OCI-LY7 (cell line): Measurements from ENCODE around the gene CKLF. TPM values are rescaled to one million over a fixed set of nuclear protein-coding genes. Genes with fewer than 3 reads are reported as not detected.

Source experiments
- BruUV-seq: library from RNA; stranded (reverse); fragments of 400-500 nt; replicated peaks from 2 replicates; lab custom pipeline; 2021; lab: Mats Ljungman, UMichigan
- CTCF ChIA-PET: fragments of 300-600 bp; sonication (Branson Sonifier 250); formaldehyde crosslinking; loops from one replicate; lab custom pipeline; 2022; ENCODE audit warnings: antibody characterized with exemption; ENCODE audit not compliant: unreplicated experiment; lab: Charles Lee
- POLR2A ChIA-PET: fragments of 300-600 bp; sonication (Branson Sonifier 250); formaldehyde crosslinking; loops from one replicate; lab custom pipeline; 2022; ENCODE audit warnings: antibody characterized with exemption; lab: Charles Lee
- DNase-seq: peaks from one replicate; pipeline ENCODE4 v3.0.0-alpha.2; 2015; ENCODE audit warnings: low spot score
- H2AFZ ChIP-seq: fragments of 200-600 bp; sonication (generic), shearing (Covaris generic); 2 replicates; pipeline ENCODE4 v1.6.1; 2014; ENCODE audit warnings: mild to moderate bottlenecking, antibody characterized with exemption, low read length, moderate library complexity
- H3K27ac ChIP-seq: fragments of 200-600 bp; sonication (generic); 2 replicates; pipeline ENCODE4 v1.5.1; 2014; ENCODE audit warnings: mixed run types, low read depth, mild to moderate bottlenecking, moderate library complexity, low read length, inconsistent platforms; ENCODE audit not compliant: poor library complexity, severe bottlenecking
- H3K36me3 ChIP-seq: fragments of 200-600 bp; sonication (generic); 2 replicates; pipeline ENCODE4 v1.6.1; 2014; ENCODE audit warnings: mild to moderate bottlenecking, antibody characterized with exemption, low read length, moderate library complexity, mixed read lengths; ENCODE audit not compliant: insufficient read depth
- H3K4me1 ChIP-seq: fragments of 200-600 bp; sonication (generic); 2 replicates; pipeline ENCODE4 v1.5.1; 2014; ENCODE audit warnings: mild to moderate bottlenecking, low read length; ENCODE audit not compliant: insufficient read depth, poor library complexity, severe bottlenecking
- H3K4me2 ChIP-seq: fragments of 200-600 bp; sonication (generic); 2 replicates; pipeline ENCODE4 v1.6.1; 2014; ENCODE audit warnings: mild to moderate bottlenecking, low read length
- H3K4me3 ChIP-seq: fragments of 200-600 bp; sonication (generic); 2 replicates; pipeline ENCODE4 v1.5.1; 2014; ENCODE audit warnings: mild to moderate bottlenecking, low read depth, low read length; ENCODE audit not compliant: poor library complexity, severe bottlenecking
- H3K79me2 ChIP-seq: fragments of 200-600 bp; sonication (generic); 2 replicates; pipeline ENCODE4 v1.6.1; 2016; ENCODE audit warnings: low read depth, mild to moderate bottlenecking, low read length, moderate library complexity, mixed read lengths; ENCODE audit not compliant: insufficient read depth
- H3K9me2 ChIP-seq: fragments of 200-600 bp; sonication (generic); 2 replicates; pipeline ENCODE4 v1.6.1; 2016; ENCODE audit warnings: mild to moderate bottlenecking, low read length, mixed read lengths; ENCODE audit not compliant: insufficient read depth
- H3K9me3 ChIP-seq: fragments of 200-600 bp; sonication (generic); 2 replicates; pipeline ENCODE4 v1.6.1; 2014; ENCODE audit warnings: mild to moderate bottlenecking, mixed run types, low read length, mixed read lengths
- H4K20me1 ChIP-seq: fragments of 200-600 bp; sonication (generic); 2 replicates; pipeline ENCODE4 v1.6.1; 2014; ENCODE audit warnings: mild to moderate bottlenecking, antibody characterized with exemption, low read length, moderate library complexity, mixed read lengths; ENCODE audit not compliant: insufficient read depth
- CTCF ChIP-seq: fragments of 200-600 bp; sonication (generic); conservative IDR thresholded peaks from 2 replicates; pipeline ENCODE4 v1.5.1; 2014; ENCODE audit warnings: mild to moderate bottlenecking, antibody characterized with exemption, low read length, moderate library complexity, mixed read lengths
- EZH2phosphoT487 ChIP-seq: fragments of 200-600 bp; sonication (generic); IDR thresholded peaks from 2 replicates; pipeline ENCODE4 v1.6.1; 2018; ENCODE audit warnings: low read depth, borderline replicate concordance, mild to moderate bottlenecking, mixed run types, antibody characterized with exemption, low read length, moderate library complexity, mixed read lengths
- intact Hi-C: fragments of 100-400 bp; cut with micrococcal nuclease; formaldehyde crosslinking; loops from one replicate; pipeline ENCODE4 v1.10.0; 2022; ENCODE audit not compliant: unreplicated experiment
- total RNA-seq, 2 experiments: library from RNA; depleted of rRNA in 1 of 2; stranded (reverse); fragments of >200 nt in 1 of 2; shearing (Covaris generic) in 1 of 2; gene quantifications; 2 replicates each; pipeline ENCODE4 v1.2.3, GENCODE V29; 2014 to 2022

The CKLF gene
- total RNA-seq, 2 experiments from 2014 or later = 56.6 to 98.7 TPM

- Histone ChIP-seq H3K4me3 (no peak overlapping the region), H3K4me2 (no peak overlapping the region), H3K9me3 (no peaks in the 10 kb centered on the region), H3K79me2 (no peaks in the 10 kb centered on the region), H3K36me3 (no peaks in the 10 kb centered on the region), H3K4me1 (peaks cover 2% of the 10 kb centered on the region), H2AFZ (no peak overlapping the region), H3K9me2 (no peaks in the 10 kb centered on the region), H3K27ac (no peak overlapping the region), H4K20me1 (no peaks in the 10 kb centered on the region)
- ChIA-PET POLR2A (interaction anchor here (0.6 to 1.3 kb wide), 5 partner anchors 9 to 64 kb away, joined by 3 read pairs; no protein-coding TSS in a partner anchor), CTCF (no interaction called here)
- intact Hi-C loops = no loop called here
- DNase-seq = no peak
- TF ChIP-seq CTCF (no peak), EZH2phosphoT487 (no peak)
- BruUV-seq = no TSS peak
Observed at GRCh38 chr16:66510711-66511601, 41.4 kb upstream of the CKLF start.

GRCh38 chr16:66511602-66512271, 40.6 kb upstream of the CKLF start:
- peaks cover 10% of the 10 kb centered on the region for H3K4me1 ChIP-seq
- H3K4me3 ChIP-seq = no peak overlapping the region
- no peak overlapping the region for H3K4me2 ChIP-seq
- ChIA-PET CTCF (no interaction called here), POLR2A (interaction anchor here (1.1 to 1.3 kb wide), 2 partner anchors 10 to 64 kb away, joined by 3 read pairs; no protein-coding TSS in a partner anchor)
- DNase-seq = peak; percentile 35
- TF ChIP-seq CTCF (peak; percentile 57), EZH2phosphoT487 (no peak)
- BruUV-seq = no TSS peak
- H4K20me1 ChIP-seq = no peaks in the 10 kb centered on the region
- H2AFZ ChIP-seq = no peak overlapping the region
- H3K79me2 ChIP-seq = no peaks in the 10 kb centered on the region
- intact Hi-C loops = no loop called here
- no peak overlapping the region for H3K27ac ChIP-seq
- no peaks in the 10 kb centered on the region for H3K36me3 ChIP-seq
- H3K9me2 ChIP-seq = no peaks in the 10 kb centered on the region
- no peaks in the 10 kb centered on the region for H3K9me3 ChIP-seq
